ENCODE results near the gene RABEPK.
"Not testable (repeated sequence)": the region's sequence is repeated elsewhere in the genome, so short reads cannot be mapped to it uniquely, and the experiment has no call there.

The RABEPK gene

GRCh38 chr9:125200216-125201047 lies at the start of gene RABEPK:
Gene RABEPK, plus strand, starts transcription at chr9:125200542. Its CDS starts 2,472 bp downstream, at chr9:125203014.
- DNase-seq, result peak; percentile 76

GRCh38 chr9:125151730-125152129 lies 48.6 kb upstream of the RABEPK start:
- DNase-seq, result no peak

GRCh38 chr9:125153712-125154367 lies 46.5 kb upstream of the RABEPK start:
- DNase-seq, result no peak

- DNase-seq, result no peak
Observed at GRCh38 chr9:125156551-125156950, 43.8 kb upstream of the RABEPK start.

- no peak for DNase-seq
Observed at GRCh38 chr9:125160750-125161149, 39.6 kb upstream of the RABEPK start.

GRCh38 chr9:125161284-125161918 lies 38.9 kb upstream of the RABEPK start:
- no peak for DNase-seq

GRCh38 chr9:125162891-125163290 lies 37.5 kb upstream of the RABEPK start:
- not testable (repeated sequence) for DNase-seq

- no peak for DNase-seq
Observed at GRCh38 chr9:125166762-125167161, 33.6 kb upstream of the RABEPK start.

GRCh38 chr9:125169895-125170294 lies 30.4 kb upstream of the RABEPK start:
- DNase-seq, result no peak

GRCh38 chr9:125172031-125172755 lies 28.1 kb upstream of the RABEPK start:
- DNase-seq, result no peak

- DNase-seq, result no peak
Observed at GRCh38 chr9:125176636-125177035, 23.7 kb upstream of the RABEPK start.

GRCh38 chr9:125177888-125178287 lies 22.5 kb upstream of the RABEPK start:
- no peak for DNase-seq

GRCh38 chr9:125179776-125180175 lies 20.6 kb upstream of the RABEPK start:
- not testable (repeated sequence) for DNase-seq

GRCh38 chr9:125180876-125181275 lies 19.5 kb upstream of the RABEPK start:
- no peak for DNase-seq

- DNase-seq, result not testable (repeated sequence)
Observed at GRCh38 chr9:125181756-125182155, 18.6 kb upstream of the RABEPK start.

- no peak for DNase-seq
Observed at GRCh38 chr9:125183054-125183453, 17.3 kb upstream of the RABEPK start.

GRCh38 chr9:125183561-125183960 lies 16.8 kb upstream of the RABEPK start:
- no peak for DNase-seq

GRCh38 chr9:125189011-125189360 lies 11.4 kb upstream of the RABEPK start:
- no peak for DNase-seq

- DNase-seq, result peak; percentile 89
Observed at GRCh38 chr9:125189361-125190289, 10.7 kb upstream of the RABEPK start, which contains the start of gene PPP6C. Gene PPP6C, minus strand, starts transcription at chr9:125189803. Its CDS starts 85 bp downstream, at chr9:125189718.

GRCh38 chr9:125190361-125190801 lies 10.0 kb upstream of the RABEPK start:
- no peak for DNase-seq

GRCh38 chr9:125194466-125194865 lies 5.9 kb upstream of the RABEPK start:
- not testable (repeated sequence) for DNase-seq

- DNase-seq, result not testable (repeated sequence)
Observed at GRCh38 chr9:125195591-125195990, 4.8 kb upstream of the RABEPK start.
